ENCODE data around the gene DAPK3.
"Not testable (repeated sequence)": the region's sequence is repeated elsewhere in the genome, so short reads cannot be mapped to it uniquely, and the experiment has no call there.

Gene DAPK3

GRCh38 chr19:4010808-4011110, 39.9 kb upstream of the DAPK3 start:
- DNase-seq (ENCODE audit: insufficient read length, low spot score) (no peak), FAIRE-seq (no peak)
- no peak for TF ChIP-seq POLR2A (IDR thresholded peaks at IDR 0.05; ENCODE audit: low read depth, low read length)

GRCh38 chr19:4009990-4010807, 39.3 kb upstream of the DAPK3 start:
- TF ChIP-seq POLR2A (IDR thresholded peaks at IDR 0.05; ENCODE audit: low read depth, low read length): no peak
- FAIRE-seq (no peak), DNase-seq (ENCODE audit: insufficient read length, low spot score) (no peak)

- FAIRE-seq: no peak
- DNase-seq (ENCODE audit: insufficient read length, low spot score): no peak
- no peak for TF ChIP-seq POLR2A (IDR thresholded peaks at IDR 0.05; ENCODE audit: low read depth, low read length)
Measured at GRCh38 chr19:4007836-4008539, 37.1 kb upstream of the DAPK3 start.

GRCh38 chr19:4007021-4007835, 36.3 kb upstream of the DAPK3 start, which contains the start of gene PIAS4:
PIAS4 (plus strand) TSS chr19:4007736; CDS start chr19:4007761, 25 bp downstream.
- peak; percentile 96 for DNase-seq (ENCODE audit: insufficient read length, low spot score)
- TF ChIP-seq POLR2A (IDR thresholded peaks at IDR 0.05; ENCODE audit: low read depth, low read length): peak; percentile 76
- no peak for FAIRE-seq

- not testable (repeated sequence) for DNase-seq (ENCODE audit: insufficient read length, low spot score); FAIRE-seq
Measured at GRCh38 chr19:4005436-4005835, 34.5 kb upstream of the DAPK3 start.

- not testable (repeated sequence) for FAIRE-seq
Measured at GRCh38 chr19:4000798-4001197, 29.9 kb upstream of the DAPK3 start.

GRCh38 chr19:3998667-3999412, 27.9 kb upstream of the DAPK3 start:
- DNase-seq (ENCODE audit: insufficient read length, low spot score); FAIRE-seq: not testable (repeated sequence)

More at GRCh38 chr19:4000798-4001197, 29.9 kb upstream of the DAPK3 start:
- not testable (repeated sequence) for DNase-seq (ENCODE audit: insufficient read length, low spot score)

GRCh38 chr19:3995607-3996006, 24.7 kb upstream of the DAPK3 start:
- DNase-seq (ENCODE audit: insufficient read length, low spot score) (no peak), FAIRE-seq (no peak)
- TF ChIP-seq POLR2A (IDR thresholded peaks at IDR 0.05; ENCODE audit: low read depth, low read length): no peak

- DNase-seq (ENCODE audit: insufficient read length, low spot score): no peak
- no peak for TF ChIP-seq POLR2A (IDR thresholded peaks at IDR 0.05; ENCODE audit: low read depth, low read length)
- FAIRE-seq: no peak
Measured at GRCh38 chr19:3990815-3991117, 19.9 kb upstream of the DAPK3 start.

GRCh38 chr19:3987619-3988371, 16.9 kb upstream of the DAPK3 start:
- TF ChIP-seq POLR2A (IDR thresholded peaks at IDR 0.05; ENCODE audit: low read depth, low read length): no peak
- DNase-seq (ENCODE audit: insufficient read length, low spot score) (peak; percentile 63), FAIRE-seq (no peak)

- FAIRE-seq (no peak), DNase-seq (ENCODE audit: insufficient read length, low spot score) (peak; percentile 65)
- TF ChIP-seq POLR2A (IDR thresholded peaks at IDR 0.05; ENCODE audit: low read depth, low read length): no peak
Measured at GRCh38 chr19:3986260-3987041, 15.6 kb upstream of the DAPK3 start.

- FAIRE-seq: no peak
Measured at GRCh38 chr19:3985643-3986259, 14.9 kb upstream of the DAPK3 start.

More at GRCh38 chr19:3985643-3986259, 14.9 kb upstream of the DAPK3 start:
- no peak for DNase-seq (ENCODE audit: insufficient read length, low spot score)
- TF ChIP-seq POLR2A (IDR thresholded peaks at IDR 0.05; ENCODE audit: low read depth, low read length): no peak

Measured in H54 (cell line).